Astrocyte (in vitro differentiated cells and primary cell): ENCODE results near the gene DAB2.

ENCODE experiments used
- CTCF ChIP-seq: IDR thresholded peaks from 2 replicates; pipeline ENCODE4 v1.5.1; 2011; ENCODE audit warnings: low read depth, mild to moderate bottlenecking, inconsistent platforms, low read length, moderate library complexity; ENCODE audit not compliant: insufficient read depth
- EZH2 ChIP-seq: IDR thresholded peaks from 2 replicates; pipeline ENCODE4 v1.6.1; 2012; ENCODE audit warnings: mild to moderate bottlenecking, low read length, inconsistent platforms; ENCODE audit not compliant: insufficient read depth

GRCh38 chr5:39469176-39469575 lies 44.4 kb upstream of the DAB2 start:
- no peak for TF ChIP-seq CTCF
- no peak for TF ChIP-seq EZH2
